PFSK-1 (cell line): ENCODE results near the gene NADK2. TPM values are rescaled to one million over a fixed set of nuclear protein-coding genes. Genes with fewer than 3 reads are reported as not detected.

Experiments used
- FOXP2 ChIP-seq: optimal IDR thresholded peaks from 2 replicates; pipeline ENCODE3; 2011; ENCODE audit warnings: borderline replicate concordance, control low read depth, inconsistent platforms; ENCODE audit not compliant: insufficient read depth; ENCODE audit errors: extremely low read length, extremely low read depth
- POLR2AphosphoS5 ChIP-seq: IDR thresholded peaks from 2 replicates; pipeline ENCODE4 v1.6.1; 2012; ENCODE audit warnings: low read depth, mild to moderate bottlenecking, control low read depth, low read length, moderate library complexity
- REST ChIP-seq, 2 experiments: IDR thresholded peaks; 2 replicates each; pipeline versions ENCODE4 v1.6.1 to v1.8.0; 2011 to 2012; ENCODE audit warnings: low read depth in 2 of 2, low read length in 2 of 2, control low read depth in 1 of 2, inconsistent platforms in 1 of 2, mild to moderate bottlenecking in 1 of 2, moderate library complexity in 1 of 2; ENCODE audit not compliant: insufficient read depth in 1 of 2
- SIN3A ChIP-seq: IDR thresholded peaks from 2 replicates; pipeline ENCODE4 v1.6.1; 2012; ENCODE audit warnings: mild to moderate bottlenecking, low read length, moderate library complexity, borderline replicate concordance; ENCODE audit not compliant: insufficient read depth
- TAF1 ChIP-seq: IDR thresholded peaks from 2 replicates; pipeline ENCODE4 v1.6.1; 2012; ENCODE audit warnings: low read length, control low read depth, borderline replicate concordance; ENCODE audit not compliant: insufficient read depth
- polyA plus RNA-seq: library from polyadenylated mRNA; unstranded; fragments of >200 nt; gene quantifications from one replicate; pipeline ENCODE4 v1.2.1, GENCODE V29; 2012; ENCODE audit warnings: low read depth, missing spikeins; ENCODE audit not compliant: insufficient read length

Gene NADK2
- 10.4 TPM for polyA plus RNA-seq

GRCh38 chr5:36241631-36242533, at the start of gene NADK2:
Gene NADK2, minus strand, starts transcription at chr5:36241925. Its CDS starts 127 bp downstream, at chr5:36241798.
- TF ChIP-seq REST (IDR thresholded peaks at IDR 0.05; ENCODE audit: insufficient read depth in 1 of 2, low read depth in 2 of 2, low read length in 2 of 2): 0 out of 4 replicates have a peak, but pooled peaks of 1 of the 2 experiments have one; percentile 13
- TF ChIP-seq POLR2AphosphoS5: peak; percentile 44; the same call in 1 of the 2 replicates
- TF ChIP-seq TAF1: 0 out of 2 replicates have a peak, but pooled peaks have one; percentile 19
- TF ChIP-seq FOXP2: peak; percentile 74
- 0 out of 2 replicates have a peak, but pooled peaks have one; percentile 22 for TF ChIP-seq SIN3A

GRCh38 chr5:36285837-36286615, 44.3 kb upstream of the NADK2 start:
- no peak for TF ChIP-seq TAF1
- no peak for TF ChIP-seq REST (IDR thresholded peaks at IDR 0.05; ENCODE audit: insufficient read depth in 1 of 2, low read depth in 2 of 2, low read length in 2 of 2)
- TF ChIP-seq FOXP2: no peak
- no peak for TF ChIP-seq SIN3A
- no peak for TF ChIP-seq POLR2AphosphoS5

DNA sequence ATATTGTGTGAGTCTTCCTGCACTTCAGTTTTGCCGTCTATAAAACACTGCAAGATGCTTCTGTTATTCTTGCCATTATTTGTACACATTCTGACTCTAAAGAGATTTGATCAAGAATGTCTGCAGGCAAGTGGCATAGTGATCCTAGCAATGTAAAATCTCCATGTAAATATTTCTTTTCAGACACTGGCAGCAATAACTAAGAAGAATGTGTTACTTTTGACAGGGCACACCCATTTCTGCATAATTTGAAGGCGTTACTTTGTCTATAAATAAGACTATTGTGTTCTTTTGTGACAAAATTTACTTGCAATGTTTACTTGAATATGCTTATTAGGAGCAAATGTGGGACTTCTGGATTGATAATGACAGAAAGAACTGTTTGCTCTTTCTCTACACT, 39.9 kb upstream of the NADK2 start:
- TF ChIP-seq TAF1 (no peak), SIN3A (no peak), FOXP2 (no peak), REST (IDR thresholded peaks at IDR 0.05; ENCODE audit: insufficient read depth in 1 of 2, low read depth in 2 of 2, low read length in 2 of 2) (no peak), POLR2AphosphoS5 (no peak)

DNA sequence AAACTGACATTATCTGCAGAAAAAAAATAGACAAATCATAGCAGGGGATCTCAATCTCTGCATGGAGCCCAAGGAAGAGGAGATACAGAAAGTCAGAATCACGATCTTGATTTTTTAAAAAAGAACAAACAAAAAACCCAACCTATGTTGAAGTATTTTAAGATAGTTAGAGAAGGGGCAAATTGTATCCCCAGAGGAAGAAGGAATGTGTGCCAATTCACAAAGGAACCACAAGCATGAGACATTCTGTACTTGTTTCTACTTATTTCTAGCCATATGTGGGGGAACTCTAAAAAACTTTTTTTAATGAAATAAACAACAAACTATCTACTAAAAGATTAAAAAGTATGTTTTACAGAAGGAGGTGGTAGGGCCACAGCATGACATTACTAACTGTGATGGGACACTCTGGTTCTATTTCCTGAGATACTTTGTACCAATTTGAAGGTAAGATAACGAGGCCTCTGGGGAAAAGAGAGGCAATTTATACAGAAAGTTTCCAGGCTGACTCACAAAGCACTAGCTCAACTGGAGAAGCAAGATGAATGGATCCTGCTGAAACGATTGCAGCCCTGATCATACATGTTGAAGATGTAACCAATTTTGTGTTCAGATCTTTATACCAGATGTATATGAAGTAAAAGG, 37.5 kb upstream of the NADK2 start:
- TF ChIP-seq SIN3A (no peak), FOXP2 (no peak), REST (IDR thresholded peaks at IDR 0.05; ENCODE audit: insufficient read depth in 1 of 2, low read depth in 2 of 2, low read length in 2 of 2) (no peak), TAF1 (no peak), POLR2AphosphoS5 (no peak)
